Measurements from ENCODE around the gene CDK1. TPM values are rescaled to one million over a fixed set of nuclear protein-coding genes. Genes with fewer than 3 reads are reported as not detected.

CDK1 gene
- total and polyA plus RNA-seq, 7 donors, result 0.33 to 23.9 (median 2.7) TPM

DNA sequence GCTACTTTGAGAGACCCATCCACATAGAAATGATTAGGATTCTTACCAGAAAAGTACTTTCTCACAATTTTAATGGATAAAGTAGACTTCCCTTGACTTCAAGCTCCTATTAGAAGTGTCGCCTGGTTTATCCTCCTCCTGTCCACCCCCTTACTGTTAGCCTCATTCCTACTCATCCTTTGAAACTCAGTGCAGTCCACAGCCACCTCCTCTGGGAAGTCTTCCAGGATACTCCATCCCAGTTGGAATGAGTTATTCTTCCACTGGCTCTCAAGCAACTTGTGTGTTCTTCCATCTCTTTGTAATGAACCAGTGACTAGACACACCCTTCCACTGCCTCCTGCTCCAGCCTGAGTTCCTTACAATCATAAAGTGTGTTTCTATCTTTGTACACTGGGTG, 25.1 kb upstream of the CDK1 start:
- intact Hi-C loops (cut with DNase I), result no loop called here
- Histone ChIP-seq H3K27me3 (no peaks in the 10 kb centered on the region), H3K36me3 (no peaks in the 10 kb centered on the region), H3K27ac (no peak overlapping the region), H3K4me3 (no peak overlapping the region), H3K4me1 (peaks cover 0 to 9% (median 7%) of the 10 kb centered on the region in 4 donors), H3K9me3 (no peaks in the 10 kb centered on the region)
- DNase-seq, result no peak
- 96 to 98% methylated on average over 1 of the region's 1 CpG for WGBS, 2 donors
- TF ChIP-seq POLR2A (IDR thresholded peaks at IDR 0.05) (no peak), POLR2AphosphoS5 (IDR thresholded peaks at IDR 0.05) (no peak), EP300 (IDR thresholded peaks at IDR 0.05) (no peak)
- TF ChIP-seq, protein P1, sequence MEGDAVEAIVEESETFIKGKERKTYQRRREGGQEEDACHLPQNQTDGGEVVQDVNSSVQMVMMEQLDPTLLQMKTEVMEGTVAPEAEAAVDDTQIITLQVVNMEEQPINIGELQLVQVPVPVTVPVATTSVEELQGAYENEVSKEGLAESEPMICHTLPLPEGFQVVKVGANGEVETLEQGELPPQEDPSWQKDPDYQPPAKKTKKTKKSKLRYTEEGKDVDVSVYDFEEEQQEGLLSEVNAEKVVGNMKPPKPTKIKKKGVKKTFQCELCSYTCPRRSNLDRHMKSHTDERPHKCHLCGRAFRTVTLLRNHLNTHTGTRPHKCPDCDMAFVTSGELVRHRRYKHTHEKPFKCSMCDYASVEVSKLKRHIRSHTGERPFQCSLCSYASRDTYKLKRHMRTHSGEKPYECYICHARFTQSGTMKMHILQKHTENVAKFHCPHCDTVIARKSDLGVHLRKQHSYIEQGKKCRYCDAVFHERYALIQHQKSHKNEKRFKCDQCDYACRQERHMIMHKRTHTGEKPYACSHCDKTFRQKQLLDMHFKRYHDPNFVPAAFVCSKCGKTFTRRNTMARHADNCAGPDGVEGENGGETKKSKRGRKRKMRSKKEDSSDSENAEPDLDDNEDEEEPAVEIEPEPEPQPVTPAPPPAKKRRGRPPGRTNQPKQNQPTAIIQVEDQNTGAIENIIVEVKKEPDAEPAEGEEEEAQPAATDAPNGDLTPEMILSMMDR (IDR thresholded peaks at IDR 0.05), result no peak

DNA sequence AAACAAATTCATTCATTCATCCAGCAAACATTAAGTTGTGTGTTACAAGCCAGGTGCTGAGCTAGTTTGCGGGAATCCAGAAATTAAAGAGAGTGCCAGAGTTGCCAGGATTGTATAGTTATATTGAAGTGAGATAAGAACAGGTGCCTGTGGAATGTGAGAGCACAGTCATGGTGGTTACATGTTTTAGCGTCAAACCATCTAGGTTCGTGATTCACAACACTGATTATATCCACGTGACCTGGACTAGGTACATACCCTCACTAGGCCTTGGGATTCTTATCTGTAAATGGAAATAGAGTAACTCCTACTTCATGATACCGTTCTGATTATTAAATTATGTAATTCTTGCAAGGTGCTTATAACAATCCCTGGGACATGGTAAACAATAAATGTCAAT, 24.5 kb upstream of the CDK1 start:
- H3K27me3 ChIP-seq, result no peaks in the 10 kb centered on the region
- intact Hi-C loops (cut with DNase I), result no loop called here
- WGBS, 2 donors, result 20 to 77% methylated on average over 5 of the region's 5 CpGs
- TF ChIP-seq POLR2AphosphoS5 (IDR thresholded peaks at IDR 0.05) (no peak), EP300 (IDR thresholded peaks at IDR 0.05) (no peak), POLR2A (IDR thresholded peaks at IDR 0.05) (no peak)
- TF ChIP-seq, protein P1 (IDR thresholded peaks at IDR 0.05), result no peak
- no peak overlapping the region for H3K27ac ChIP-seq
- H3K9me3 ChIP-seq, result no peaks in the 10 kb centered on the region
- H3K4me3 ChIP-seq, result no peak overlapping the region
- H3K36me3 ChIP-seq, result no peaks in the 10 kb centered on the region
- H3K4me1 ChIP-seq, result peaks cover 0 to 9% (median 7%) of the 10 kb centered on the region in 4 donors
- no peak for DNase-seq

DNA sequence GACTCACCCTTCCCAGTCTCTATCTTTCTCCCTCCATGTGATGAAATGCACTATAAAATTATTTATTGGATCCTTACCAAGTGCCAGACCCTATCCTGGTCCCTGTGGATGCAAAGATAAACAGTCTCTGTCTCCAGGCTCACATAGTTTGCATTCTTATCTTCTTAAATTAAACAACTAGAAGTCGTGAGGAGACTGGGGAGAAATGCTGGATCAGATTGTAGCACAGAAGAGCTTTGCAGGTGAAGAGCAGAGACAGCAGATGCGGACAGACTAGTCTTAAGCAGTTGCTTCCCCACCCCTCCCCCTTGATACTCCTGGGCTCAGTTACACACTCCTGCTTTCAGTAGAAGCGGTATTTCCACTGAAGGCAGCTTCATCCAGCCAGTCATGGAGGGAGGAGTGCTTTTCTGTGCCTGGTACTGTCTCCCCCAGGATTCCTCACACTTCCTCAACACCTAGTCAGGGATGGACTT, 20.8 kb upstream of the CDK1 start:
- H3K4me1 ChIP-seq, result peaks cover 0 to 9% (median 7%) of the 10 kb centered on the region in 4 donors
- no peak overlapping the region for H3K4me3 ChIP-seq
- H3K27ac ChIP-seq, result no peak overlapping the region
- intact Hi-C loops (cut with DNase I), result no loop called here
- 45 to 46% methylated on average over 3 of the region's 3 CpGs for WGBS, 2 donors
- TF ChIP-seq POLR2A (IDR thresholded peaks at IDR 0.05) (no peak), EP300 (IDR thresholded peaks at IDR 0.05) (no peak), POLR2AphosphoS5 (IDR thresholded peaks at IDR 0.05) (no peak)
- TF ChIP-seq, protein P1 (IDR thresholded peaks at IDR 0.05), result no peak
- no peaks in the 10 kb centered on the region for H3K27me3 ChIP-seq
- no peak for DNase-seq
- no peaks in the 10 kb centered on the region for H3K9me3 ChIP-seq
- no peaks in the 10 kb centered on the region for H3K36me3 ChIP-seq

DNA sequence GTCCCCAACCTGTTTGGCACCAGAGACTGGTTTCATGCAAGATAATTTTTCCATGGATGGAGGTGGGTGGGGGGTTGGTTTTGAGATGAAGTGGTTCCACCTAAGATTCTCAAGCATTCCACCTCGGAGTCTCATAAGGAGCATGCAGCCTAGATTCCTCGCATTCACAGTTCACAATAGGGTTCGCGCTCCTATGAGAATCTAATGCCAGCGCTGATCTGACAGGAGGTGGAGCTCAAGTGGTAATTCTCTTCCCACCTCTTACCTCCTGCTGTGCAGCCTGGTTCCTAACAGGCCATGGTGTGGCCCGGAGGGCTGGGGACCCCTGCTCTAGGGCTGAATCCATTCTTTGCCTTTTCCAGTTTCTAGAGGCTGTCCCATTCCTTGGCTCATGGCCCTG, 19.1 kb upstream of the CDK1 start:
- no peaks in the 10 kb centered on the region for H3K36me3 ChIP-seq
- TF ChIP-seq, protein P1 (IDR thresholded peaks at IDR 0.05), result no peak
- TF ChIP-seq POLR2A (IDR thresholded peaks at IDR 0.05), result no peak
- no peak for TF ChIP-seq EP300 (IDR thresholded peaks at IDR 0.05)
- no peak for TF ChIP-seq POLR2AphosphoS5 (IDR thresholded peaks at IDR 0.05)
- H3K4me1 ChIP-seq, result peaks cover 0 to 9% (median 7%) of the 10 kb centered on the region in 4 donors
- H3K27ac ChIP-seq, result no peak overlapping the region
- H3K9me3 ChIP-seq, result no peaks in the 10 kb centered on the region
- no peak overlapping the region for H3K4me3 ChIP-seq
- DNase-seq, result no peak
- no peaks in the 10 kb centered on the region for H3K27me3 ChIP-seq
- WGBS, 2 donors, result 91 to 94% methylated on average over 6 of the region's 6 CpGs
- intact Hi-C loops (cut with DNase I), result no loop called here

DNA sequence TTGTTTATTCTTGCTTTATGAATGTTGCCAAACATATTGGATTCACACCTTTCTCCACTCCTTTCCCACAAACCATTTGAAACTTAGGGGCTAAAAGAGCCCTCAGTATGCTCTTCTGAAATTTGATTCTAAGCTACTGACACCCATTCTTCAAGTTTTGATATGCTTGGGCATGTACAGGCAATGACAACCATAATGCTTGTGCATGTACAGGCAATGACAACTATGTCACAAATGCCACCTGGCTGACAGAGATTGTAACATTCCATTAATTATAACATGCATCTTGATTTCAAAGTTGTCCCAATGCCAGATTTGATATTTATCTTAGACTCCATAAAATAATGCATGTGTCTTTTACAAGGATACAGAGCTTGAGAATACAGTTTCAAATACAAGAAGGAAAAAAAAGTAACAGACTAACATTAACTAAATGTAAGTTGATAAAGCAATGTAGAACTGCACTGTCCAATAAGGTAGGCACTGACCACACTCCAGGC, 17.5 kb upstream of the CDK1 start:
- H3K27ac ChIP-seq, result no peak overlapping the region
- no peaks in the 10 kb centered on the region for H3K9me3 ChIP-seq
- intact Hi-C loops (cut with DNase I), result no loop called here
- TF ChIP-seq POLR2A (IDR thresholded peaks at IDR 0.05) (no peak), EP300 (IDR thresholded peaks at IDR 0.05) (no peak), POLR2AphosphoS5 (IDR thresholded peaks at IDR 0.05) (no peak)
- TF ChIP-seq, protein P1 (IDR thresholded peaks at IDR 0.05), result no peak
- DNase-seq, result no peak
- H3K4me1 ChIP-seq, result peaks cover 0 to 9% (median 7%) of the 10 kb centered on the region in 4 donors
- H3K4me3 ChIP-seq, result no peak overlapping the region
- H3K27me3 ChIP-seq, result no peaks in the 10 kb centered on the region
- no peaks in the 10 kb centered on the region for H3K36me3 ChIP-seq

All from sigmoid colon (tissue), 7 donors.